Left forelimb (tissue), 1 donor: ENCODE data around the gene FBXO34.

Experiments
- DNase-seq: peaks from one replicate; pipeline ENCODE4 v3.0.0-alpha.2; 2018; ENCODE audit warnings: low spot score

Gene FBXO34

GRCh38 chr14:55383541-55384140 lies 112.4 kb downstream of the FBXO34 start:
- DNase-seq = no peak

- DNase-seq = no peak
Measured at GRCh38 chr14:55384536-55384935, 113.3 kb downstream of the FBXO34 start.

- DNase-seq = no peak
Measured at GRCh38 chr14:55386037-55386808, 115.0 kb downstream of the FBXO34 start.

- no peak for DNase-seq
Measured at GRCh38 chr14:55387121-55387520, 115.9 kb downstream of the FBXO34 start.

- DNase-seq = no peak
Measured at GRCh38 chr14:55388160-55388559, 116.9 kb downstream of the FBXO34 start.

- no peak for DNase-seq
Measured at GRCh38 chr14:55389330-55389729, 118.1 kb downstream of the FBXO34 start.

GRCh38 chr14:55398679-55399078 lies 127.5 kb downstream of the FBXO34 start:
- no peak for DNase-seq

GRCh38 chr14:55399183-55399582 lies 128.0 kb downstream of the FBXO34 start:
- DNase-seq = no peak

GRCh38 chr14:55399852-55400251 lies 128.6 kb downstream of the FBXO34 start:
- DNase-seq = no peak

GRCh38 chr14:55401751-55402150 lies 130.5 kb downstream of the FBXO34 start:
- DNase-seq = no peak
